ENCODE results near the gene MRC1. TPM values are rescaled to one million over a fixed set of nuclear protein-coding genes. Genes with fewer than 3 reads are reported as not detected.

MRC1 gene
- total RNA-seq, 4 donors from 2014 or later: 3.3 to 9.8 (median 5.9) TPM

- no peak for DNase-seq (ENCODE audit: low spot score in 2 of 2)
- no peaks in the 10 kb centered on the region for H3K9me3 ChIP-seq
- no peaks in the 10 kb centered on the region for H3K4me1 ChIP-seq
- no peaks in the 10 kb centered on the region for H3K36me3 ChIP-seq
- H3K27ac ChIP-seq: no peak overlapping the region
- 51% methylated on average over 5 of the region's 5 CpGs for WGBS
- no peak for TF ChIP-seq EP300 (IDR thresholded peaks at IDR 0.05)
- no peak for TF ChIP-seq CTCF (IDR thresholded peaks at IDR 0.05)
- TF ChIP-seq POLR2AphosphoS5 (IDR thresholded peaks at IDR 0.05): no peak
- no peak for TF ChIP-seq POLR2A (IDR thresholded peaks at IDR 0.05)
- H3K27me3 ChIP-seq: no peaks in the 10 kb centered on the region
- H3K4me3 ChIP-seq: no peak overlapping the region
These were observed 40.2 kb upstream of the MRC1 start for GRCh38 chr10:17768957-17769356.

GRCh38 chr10:17771017-17771416, 38.1 kb upstream of the MRC1 start:
- DNase-seq (ENCODE audit: low spot score in 2 of 2): no peak
- TF ChIP-seq CTCF (IDR thresholded peaks at IDR 0.05) (no peak), EP300 (IDR thresholded peaks at IDR 0.05) (no peak), POLR2A (IDR thresholded peaks at IDR 0.05) (no peak), POLR2AphosphoS5 (IDR thresholded peaks at IDR 0.05) (no peak)
- no peaks in the 10 kb centered on the region for H3K9me3 ChIP-seq

GRCh38 chr10:17779784-17780183, 29.4 kb upstream of the MRC1 start:
- peaks cover 10% of the 10 kb centered on the region for H3K4me1 ChIP-seq
- H3K27me3 ChIP-seq: no peaks in the 10 kb centered on the region
- DNase-seq (ENCODE audit: low spot score in 2 of 2): no peak
- H3K27ac ChIP-seq: no peak overlapping the region
- H3K9me3 ChIP-seq: no peaks in the 10 kb centered on the region
- WGBS: 35% methylated on average over 4 of the region's 4 CpGs
- no peaks in the 10 kb centered on the region for H3K36me3 ChIP-seq
- TF ChIP-seq CTCF (IDR thresholded peaks at IDR 0.05): no peak
- no peak for TF ChIP-seq POLR2A (IDR thresholded peaks at IDR 0.05)
- no peak for TF ChIP-seq POLR2AphosphoS5 (IDR thresholded peaks at IDR 0.05)
- TF ChIP-seq EP300 (IDR thresholded peaks at IDR 0.05): no peak
- H3K4me3 ChIP-seq: no peak overlapping the region

More at GRCh38 chr10:17771017-17771416, 38.1 kb upstream of the MRC1 start:
- H3K27ac ChIP-seq: no peak overlapping the region
- no peaks in the 10 kb centered on the region for H3K36me3 ChIP-seq
- H3K4me3 ChIP-seq: no peak overlapping the region
- WGBS: 76% methylated on average over 4 of the region's 4 CpGs
- H3K4me1 ChIP-seq: no peaks in the 10 kb centered on the region
- no peaks in the 10 kb centered on the region for H3K27me3 ChIP-seq

GRCh38 chr10:17780727-17781126, 28.4 kb upstream of the MRC1 start:
- H3K27ac ChIP-seq: no peak overlapping the region
- 86% methylated on average over 4 of the region's 4 CpGs for WGBS
- H3K4me1 ChIP-seq: peaks cover 10% of the 10 kb centered on the region
- H3K4me3 ChIP-seq: no peak overlapping the region
- no peak for DNase-seq (ENCODE audit: low spot score in 2 of 2)
- no peaks in the 10 kb centered on the region for H3K9me3 ChIP-seq
- no peaks in the 10 kb centered on the region for H3K36me3 ChIP-seq
- H3K27me3 ChIP-seq: no peaks in the 10 kb centered on the region
- TF ChIP-seq CTCF (IDR thresholded peaks at IDR 0.05) (no peak), POLR2A (IDR thresholded peaks at IDR 0.05) (no peak), POLR2AphosphoS5 (IDR thresholded peaks at IDR 0.05) (no peak), EP300 (IDR thresholded peaks at IDR 0.05) (no peak)

- Histone ChIP-seq H3K4me3 (no peak overlapping the region), H3K4me1 (peaks cover 10% of the 10 kb centered on the region)
These were observed 27.3 kb upstream of the MRC1 start for GRCh38 chr10:17781856-17782255.

More at GRCh38 chr10:17781856-17782255, 27.3 kb upstream of the MRC1 start:
- H3K9me3 ChIP-seq: no peaks in the 10 kb centered on the region
- H3K36me3 ChIP-seq: no peaks in the 10 kb centered on the region
- no peaks in the 10 kb centered on the region for H3K27me3 ChIP-seq
- no peak for DNase-seq (ENCODE audit: low spot score in 2 of 2)
- no peak overlapping the region for H3K27ac ChIP-seq
- no peak for TF ChIP-seq CTCF (IDR thresholded peaks at IDR 0.05)
- no peak for TF ChIP-seq EP300 (IDR thresholded peaks at IDR 0.05)
- no peak for TF ChIP-seq POLR2AphosphoS5 (IDR thresholded peaks at IDR 0.05)
- TF ChIP-seq POLR2A (IDR thresholded peaks at IDR 0.05): no peak
- WGBS: 89% methylated on average over 2 of the region's 2 CpGs
